Prostate gland (tissue), 1 donor: Measurements from ENCODE around the gene USP9X.

ENCODE experiments used
- POLR2A ChIP-seq: fragments of 450-650 bp; IDR thresholded peaks from one replicate; pipeline ENCODE4 v1.6.1; 2016; ENCODE audit warnings: antibody characterized with exemption, mild to moderate bottlenecking
- POLR2AphosphoS5 ChIP-seq: sonication (generic); formaldehyde crosslinking; IDR thresholded peaks from one replicate; pipeline ENCODE4 v1.6.1; 2017; ENCODE audit warnings: antibody characterized with exemption

DNA sequence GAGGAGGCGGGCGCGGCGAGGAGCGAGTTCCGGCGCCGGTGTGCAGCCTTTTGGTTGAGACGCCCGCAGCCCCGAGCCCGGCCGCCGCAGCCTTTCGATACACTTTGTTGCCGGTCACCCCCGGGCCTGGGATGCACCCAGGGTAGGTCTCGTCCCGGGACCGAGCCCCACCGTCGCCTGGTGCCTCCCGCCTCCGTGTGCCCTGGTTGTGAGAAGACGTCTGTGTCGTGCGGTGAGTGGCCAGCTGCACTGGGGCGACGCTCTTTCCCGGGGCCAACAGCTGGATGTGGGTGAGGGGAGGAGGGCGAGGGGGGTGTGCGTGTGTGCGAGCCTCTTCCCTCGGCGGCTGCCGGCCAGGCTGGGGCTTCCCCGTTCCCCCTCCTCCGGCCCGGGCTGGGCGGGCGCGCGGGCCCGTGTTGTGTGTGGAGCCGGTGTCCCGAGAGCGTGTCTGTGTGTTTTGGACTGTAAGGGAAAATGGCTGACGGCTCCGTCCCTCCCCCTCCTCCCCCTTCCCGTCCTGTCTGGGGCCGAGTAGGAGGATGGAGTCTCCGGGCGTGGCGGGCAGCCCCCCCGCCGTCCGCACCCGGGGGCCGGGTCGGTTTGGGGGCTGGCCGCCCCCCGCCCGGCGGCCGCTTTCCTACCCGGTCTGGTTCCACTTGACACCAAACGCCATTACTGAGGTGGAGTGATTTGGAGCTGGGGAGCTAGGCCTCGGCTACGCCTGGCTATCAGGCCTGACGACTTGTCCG lies 807 bp downstream of the USP9X start:
- TF ChIP-seq POLR2AphosphoS5: no peak
- no peak for TF ChIP-seq POLR2A
